HG03095 (cell line): ENCODE results near the gene SPINK1.
"Not testable (repeated sequence)": the region's sequence is repeated elsewhere in the genome, so short reads cannot be mapped to it uniquely, and the experiment has no call there.

Source experiments
- ATAC-seq: cut with Tn5 transposase; IDR thresholded peaks from one replicate; pipeline ENCODE4 v1.9.1; 2021; ENCODE audit warnings: moderate library complexity; ENCODE audit not compliant: unreplicated experiment

SPINK1 gene

GRCh38 chr5:147831465-147831864 lies at the start of gene SPINK1:
TSS of gene SPINK1 (minus strand) at chr5:147831671. CDS start at chr5:147831577, 94 bp downstream.
- ATAC-seq = no peak

GRCh38 chr5:147880487-147880886 lies 49.0 kb upstream of the SPINK1 start:
- ATAC-seq = no peak

- no peak for ATAC-seq
These were observed 48.3 kb upstream of the SPINK1 start for GRCh38 chr5:147879784-147880183.

- ATAC-seq = no peak
These were observed 46.7 kb upstream of the SPINK1 start, which contains the start of gene SCGB3A2 for GRCh38 chr5:147878066-147878759. TSS of gene SCGB3A2 (plus strand) at chr5:147878711. CDS start at chr5:147878804, 93 bp downstream.

GRCh38 chr5:147876626-147877025 lies 45.2 kb upstream of the SPINK1 start:
- ATAC-seq = no peak

- ATAC-seq = no peak
These were observed 44.7 kb upstream of the SPINK1 start for GRCh38 chr5:147876141-147876540.

GRCh38 chr5:147874910-147875367 lies 43.5 kb upstream of the SPINK1 start:
- ATAC-seq = no peak

- ATAC-seq = not testable (repeated sequence)
These were observed 42.8 kb upstream of the SPINK1 start for GRCh38 chr5:147874118-147874875.

GRCh38 chr5:147872744-147873435 lies 41.4 kb upstream of the SPINK1 start:
- not testable (repeated sequence) for ATAC-seq

GRCh38 chr5:147871980-147872549 lies 40.6 kb upstream of the SPINK1 start:
- not testable (repeated sequence) for ATAC-seq

GRCh38 chr5:147869892-147870291 lies 38.4 kb upstream of the SPINK1 start:
- not testable (repeated sequence) for ATAC-seq

GRCh38 chr5:147869112-147869511 lies 37.6 kb upstream of the SPINK1 start:
- no peak for ATAC-seq

- no peak for ATAC-seq
These were observed 32.1 kb upstream of the SPINK1 start for GRCh38 chr5:147863454-147864158.

GRCh38 chr5:147860641-147861025 lies 29.2 kb upstream of the SPINK1 start:
- ATAC-seq = no peak

GRCh38 chr5:147859962-147860640 lies 28.6 kb upstream of the SPINK1 start:
- no peak for ATAC-seq

- no peak for ATAC-seq
These were observed 27.1 kb upstream of the SPINK1 start for GRCh38 chr5:147858565-147858964.

- ATAC-seq = peak; percentile 86
These were observed 26.0 kb upstream of the SPINK1 start for GRCh38 chr5:147857302-147858129.

- ATAC-seq = no peak
These were observed 25.3 kb upstream of the SPINK1 start for GRCh38 chr5:147856801-147857200.

- no peak for ATAC-seq
These were observed 24.3 kb upstream of the SPINK1 start for GRCh38 chr5:147855774-147856069.
